ENCODE data around the gene DNER.

- TF ChIP-seq CTCF (IDR thresholded peaks at IDR 0.05; ENCODE audit: low read depth, low read length): no peak
- no peak for TF ChIP-seq EZH2phosphoT487 (IDR thresholded peaks at IDR 0.05; ENCODE audit: low read depth)
Measured at GRCh38 chr2:229665158-229665557, 49.2 kb downstream of the DNER start.

Measured in OCI-LY3 (cell line).